Muscle of back (tissue), 11 donors: ENCODE results near the gene TSPAN3. TPM values are rescaled to one million over a fixed set of nuclear protein-coding genes. Genes with fewer than 3 reads are reported as not detected.
A peak's percentile ranks its signal among the peaks of the same experiment; 100 is the strongest.

Source experiments
- DNase-seq, 3 donors: peaks; one replicate each; pipeline versions ENCODE4 v3.0.0 to v3.0.0-alpha.2; 2013
- polyA plus RNA-seq, 10 donors: library from polyadenylated mRNA; unstranded; fragments of 120-200 nt; gene quantifications; one replicate each; pipeline ENCODE4 v1.2.1, GENCODE V29; 2013; ENCODE audit not compliant: insufficient read length in 10 of 10

Gene TSPAN3
- polyA plus RNA-seq, 10 donors = 327 to 428 (median 340) TPM

GRCh38 chr15:77058468-77058867 is 12.4 kb downstream of the TSPAN3 start:
- DNase-seq = no peak

- no peak for DNase-seq
Observed at GRCh38 chr15:77057685-77058084, 13.2 kb downstream of the TSPAN3 start.

GRCh38 chr15:77057072-77057471 is 13.8 kb downstream of the TSPAN3 start:
- DNase-seq = no peak

GRCh38 chr15:77053709-77054108 is 17.2 kb downstream of the TSPAN3 start:
- DNase-seq = no peak

- DNase-seq = no peak
Observed at GRCh38 chr15:77052556-77052955, 18.4 kb downstream of the TSPAN3 start.

- no peak for DNase-seq
Observed at GRCh38 chr15:77048135-77048876, 22.6 kb downstream of the TSPAN3 start.

- no peak for DNase-seq
Observed at GRCh38 chr15:77046704-77047412, 24.1 kb downstream of the TSPAN3 start.

- DNase-seq = no peak
Observed at GRCh38 chr15:77045985-77046384, 24.9 kb downstream of the TSPAN3 start.

- DNase-seq = no peak
Observed at GRCh38 chr15:77044228-77045042, 26.5 kb downstream of the TSPAN3 start.

- DNase-seq = no peak
Observed at GRCh38 chr15:77042955-77043920, 27.7 kb downstream of the TSPAN3 start.

GRCh38 chr15:77042245-77042919 is 28.5 kb downstream of the TSPAN3 start:
- no peak for DNase-seq

- no peak for DNase-seq
Observed at GRCh38 chr15:77040673-77041072, 30.2 kb downstream of the TSPAN3 start.

GRCh38 chr15:77039848-77040247 is 31.1 kb downstream of the TSPAN3 start:
- DNase-seq = no peak

GRCh38 chr15:77039217-77039533 is 31.7 kb downstream of the TSPAN3 start:
- no peak for DNase-seq

- DNase-seq = no peak
Observed at GRCh38 chr15:77038312-77039216, 32.3 kb downstream of the TSPAN3 start.

GRCh38 chr15:77037388-77038209 is 33.3 kb downstream of the TSPAN3 start:
- DNase-seq = peak in 1 of 3 donors; percentile 11

- peak in 1 of 3 donors; percentile 40 for DNase-seq
Observed at GRCh38 chr15:77036537-77037387, 34.1 kb downstream of the TSPAN3 start.

GRCh38 chr15:77035999-77036471 is 34.9 kb downstream of the TSPAN3 start:
- no peak for DNase-seq
